Naive thymus-derived CD4-positive, alpha-beta T cell (primary cell): ENCODE results near the gene BBOX1. TPM values are rescaled to one million over a fixed set of nuclear protein-coding genes. Genes with fewer than 3 reads are reported as not detected.
"Not testable (repeated sequence)": the region's sequence is repeated elsewhere in the genome, so short reads cannot be mapped to it uniquely, and the experiment has no call there.

Experiments used
- ATAC-seq: fragments of 150-1000 bp; cut with Tn5 transposase; 2 replicates; pipeline ENCODE4 v1.10.0; 2021; ENCODE audit warnings: mild to moderate bottlenecking, moderate library complexity
- CTCF ChIA-PET: fragments of 350-600 bp; sonication (Branson Sonifier 250); formaldehyde crosslinking; loops from one replicate; lab custom pipeline; 2021; ENCODE audit warnings: antibody characterized with exemption; lab: Charles Lee
- POLR2A ChIA-PET: fragments of 350-600 bp; sonication (Branson Sonifier 250); formaldehyde crosslinking; loops from one replicate; lab custom pipeline; 2021; ENCODE audit warnings: antibody characterized with exemption, inconsistent platforms; lab: Charles Lee
- DNase-seq, 9 donors: peaks; one replicate each; pipeline versions ENCODE4 v3.0.0 to v3.0.0-alpha.2; 2020 to 2022; ENCODE audit warnings: mixed read lengths in 1 of 9
- H3K27ac ChIP-seq: one replicate; pipeline ENCODE4 v1.7.0; 2013; ENCODE audit warnings: mild to moderate bottlenecking, low read depth, low read length, moderate library complexity
- H3K27me3 ChIP-seq, 2 donors: one replicate each; pipeline ENCODE4 v1.7.0; 2013; ENCODE audit warnings: low read length in 2 of 2, mild to moderate bottlenecking in 2 of 2, moderate library complexity in 2 of 2; ENCODE audit not compliant: control insufficient read depth in 2 of 2, insufficient read depth in 2 of 2
- H3K36me3 ChIP-seq, 3 experiments: 1 replicate in 2 of 3; 2 replicates in 1 of 3; pipeline ENCODE4 v1.7.0; 2013; ENCODE audit warnings: low read length in 3 of 3, mild to moderate bottlenecking in 3 of 3, moderate library complexity in 1 of 3; ENCODE audit not compliant: insufficient read depth in 3 of 3, control insufficient read depth in 2 of 3
- H3K4me1 ChIP-seq, 2 donors: one replicate each; pipeline ENCODE4 v1.7.0; 2013; ENCODE audit warnings: low read length in 2 of 2, mild to moderate bottlenecking in 2 of 2, moderate library complexity in 1 of 2; ENCODE audit not compliant: control insufficient read depth in 2 of 2, insufficient read depth in 2 of 2
- H3K4me3 ChIP-seq: 2 replicates; pipeline ENCODE4 v1.7.0; 2013; ENCODE audit warnings: mild to moderate bottlenecking, low read length
- H3K9me3 ChIP-seq, 3 experiments: 1 replicate in 2 of 3; 2 replicates in 1 of 3; pipeline ENCODE4 v1.7.0; 2013; ENCODE audit warnings: low read length in 3 of 3; ENCODE audit not compliant: control insufficient read depth in 2 of 3
- H3K27ac Mint-ChIP-seq, 9 donors: one replicate each; pipeline ENCODE4 v1.8.0; 2020 to 2022; ENCODE audit warnings: mixed read lengths in 9 of 9, mild to moderate bottlenecking in 8 of 9, moderate library complexity in 5 of 9, inconsistent platforms in 2 of 9
- H3K27me3 Mint-ChIP-seq, 5 donors: one replicate each; pipeline ENCODE4 v1.8.0; 2021 to 2022; ENCODE audit warnings: mixed read lengths in 5 of 5, mild to moderate bottlenecking in 1 of 5
- H3K36me3 Mint-ChIP-seq, 5 donors: one replicate each; pipeline ENCODE4 v1.8.0; 2020 to 2022; ENCODE audit warnings: mixed read lengths in 5 of 5, mild to moderate bottlenecking in 3 of 5, inconsistent platforms in 1 of 5
- H3K4me1 Mint-ChIP-seq, 7 donors: one replicate each; pipeline ENCODE4 v1.8.0; 2020 to 2022; ENCODE audit warnings: mixed read lengths in 7 of 7, mild to moderate bottlenecking in 3 of 7, inconsistent platforms in 1 of 7
- H3K4me3 Mint-ChIP-seq, 10 donors: one replicate each; pipeline ENCODE4 v1.8.0; 2020 to 2022; ENCODE audit warnings: mild to moderate bottlenecking in 10 of 10, mixed read lengths in 10 of 10, moderate library complexity in 6 of 10, inconsistent platforms in 2 of 10
- H3K9me3 Mint-ChIP-seq, 11 donors: one replicate each; pipeline ENCODE4 v1.8.0; 2020 to 2022; ENCODE audit warnings: mixed read lengths in 11 of 11, mild to moderate bottlenecking in 4 of 11, inconsistent platforms in 1 of 11, moderate library complexity in 1 of 11
- intact Hi-C, 2 donors: fragments of 100-400 bp; cut with micrococcal nuclease; formaldehyde crosslinking; loops; one replicate each; pipeline ENCODE4 v1.15.1; 2023
- polyA plus RNA-seq, 2 donors: library from polyadenylated mRNA; unstranded; fragments of 300-500 nt; fragmentation: Illumina TruSeq; gene quantifications; one replicate each; pipeline ENCODE4 v1.2.3, GENCODE V29; 2021
- total RNA-seq, 6 experiments: library from RNA in 5 of 6; stranded (reverse) in 5 of 6; gene quantifications; 1 replicate in 5 of 6; 2 replicates in 1 of 6; pipeline ENCODE4 v1.2.3 and lab custom pipeline; 2021 to 2026

The BBOX1 gene
- total and polyA plus RNA-seq, 7 experiments from 2014 or later: not detected

DNA sequence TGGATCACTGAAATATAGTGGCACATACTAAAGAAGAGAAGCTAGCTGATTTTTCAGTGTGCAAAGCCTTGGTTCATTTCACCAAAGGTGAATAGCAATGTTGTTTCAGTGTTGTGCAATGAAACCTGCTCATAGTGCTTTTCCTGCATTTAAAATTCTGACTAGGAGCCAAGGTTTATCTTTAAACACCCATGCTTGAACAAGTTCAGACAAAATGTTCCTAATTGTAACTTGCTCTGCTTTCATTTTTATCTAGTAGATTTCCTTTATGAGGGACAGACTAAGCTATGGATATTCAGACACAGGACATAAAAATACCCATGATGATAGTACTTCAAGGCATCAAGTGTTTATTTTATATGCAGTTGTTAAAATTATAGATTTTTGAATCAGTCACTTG lies 47.7 kb downstream of the BBOX1 start:
- H3K4me1 Mint-ChIP-seq: no peaks in the 10 kb centered on the region

GRCh38 chr11:27089746-27090145 lies 49.1 kb downstream of the BBOX1 start:
- H3K27ac Mint-ChIP-seq: no peak overlapping the region
- H3K36me3 Mint-ChIP-seq: no peaks in the 10 kb centered on the region
- H3K4me3 ChIP-seq: no peak overlapping the region
- no peaks in the 10 kb centered on the region for H3K27me3 ChIP-seq
- intact Hi-C loops: no loop called here
- no peaks in the 10 kb centered on the region for H3K9me3 ChIP-seq
- no peaks in the 10 kb centered on the region for H3K4me1 ChIP-seq
- CTCF ChIA-PET: no interaction called here
- POLR2A ChIA-PET: no interaction called here
- H3K4me3 Mint-ChIP-seq: no peak overlapping the region
- DNase-seq: no peak
- H3K27ac ChIP-seq: no peak overlapping the region
- peaks cover 0 to 41% (median 13%) of the 10 kb centered on the region in 11 donors for H3K9me3 Mint-ChIP-seq
- peaks cover 0 to 7% (median 0%) of the 10 kb centered on the region in 5 donors for H3K27me3 Mint-ChIP-seq
- no peaks in the 10 kb centered on the region for H3K4me1 Mint-ChIP-seq
- no peak for ATAC-seq
- H3K36me3 ChIP-seq: no peaks in the 10 kb centered on the region

More for the DNA sequence above, 47.7 kb downstream of the BBOX1 start:
- Mint-ChIP-seq H3K27ac (no peak overlapping the region), H3K36me3 (no peaks in the 10 kb centered on the region), H3K9me3 (peaks cover 0 to 38% (median 13%) of the 10 kb centered on the region in 11 donors), H3K4me3 (no peak overlapping the region), H3K27me3 (peaks cover 0 to 7% (median 0%) of the 10 kb centered on the region in 5 donors)
- Histone ChIP-seq H3K4me3 (no peak overlapping the region), H3K36me3 (no peaks in the 10 kb centered on the region), H3K4me1 (no peaks in the 10 kb centered on the region), H3K27me3 (no peaks in the 10 kb centered on the region), H3K27ac (no peak overlapping the region), H3K9me3 (no peaks in the 10 kb centered on the region)
- ATAC-seq (no peak), DNase-seq (no peak)
- ChIA-PET POLR2A (no interaction called here), CTCF (no interaction called here)
- intact Hi-C loops: no loop called here

DNA sequence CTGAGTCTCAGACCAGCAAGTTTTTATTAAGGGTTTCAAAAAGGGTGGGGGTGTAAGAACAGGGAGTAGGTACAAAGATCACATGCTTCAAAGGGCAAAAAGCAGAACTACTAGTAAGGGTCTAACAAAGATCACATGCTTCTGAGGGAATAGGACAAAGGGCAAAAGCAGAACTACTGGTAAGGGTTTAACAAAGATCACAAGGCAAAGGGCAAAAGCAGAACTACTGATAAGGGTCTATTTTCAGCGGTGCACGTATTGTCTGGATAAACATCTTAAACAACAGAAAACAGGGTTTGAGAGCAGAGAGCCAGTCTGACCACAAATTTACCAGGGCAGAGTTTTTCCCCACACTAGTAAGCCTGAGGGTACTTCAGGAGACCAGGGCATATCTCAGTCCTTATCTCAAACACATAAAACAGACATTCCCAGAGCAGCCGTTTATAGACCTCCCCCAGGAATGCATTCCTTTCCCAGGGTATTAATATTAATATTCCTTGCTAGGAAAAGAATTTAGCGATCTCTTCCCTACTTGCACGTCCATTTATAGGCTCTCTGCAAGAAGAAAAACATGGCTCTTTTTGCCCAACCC lies 49.8 kb downstream of the BBOX1 start:
- intact Hi-C loops, H3K9me3 ChIP-seq, H3K4me1 ChIP-seq, DNase-seq, H3K27me3 Mint-ChIP-seq, H3K36me3 Mint-ChIP-seq, H3K27ac ChIP-seq, CTCF ChIA-PET, H3K4me3 Mint-ChIP-seq, ATAC-seq, H3K4me3 ChIP-seq, H3K27ac Mint-ChIP-seq, H3K36me3 ChIP-seq, H3K4me1 Mint-ChIP-seq, H3K27me3 ChIP-seq, POLR2A ChIA-PET: not testable (repeated sequence)
- peaks cover 0 to 39% (median 13%) of the 10 kb centered on the region in 11 donors for H3K9me3 Mint-ChIP-seq

DNA sequence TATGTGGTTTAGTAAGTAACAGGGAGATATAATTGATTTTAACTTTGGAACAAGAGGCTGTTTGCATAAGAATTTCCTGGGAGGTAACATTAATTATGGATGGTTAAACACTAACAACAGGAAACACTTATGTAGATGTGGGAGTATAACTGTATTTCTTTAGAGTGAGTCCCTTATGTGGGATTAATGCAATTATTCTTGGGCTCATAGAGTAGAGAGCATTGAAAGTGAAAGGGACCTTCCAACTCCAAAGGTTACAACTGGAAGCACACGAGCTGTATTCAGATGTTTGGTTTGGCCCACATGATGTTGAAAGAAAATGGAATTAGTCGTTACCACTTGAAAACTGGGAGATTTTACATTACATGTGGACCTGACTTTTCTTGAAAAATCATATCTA lies 53.5 kb downstream of the BBOX1 start:
- Histone ChIP-seq H3K36me3 (no peaks in the 10 kb centered on the region), H3K27me3 (no peaks in the 10 kb centered on the region), H3K4me1 (no peaks in the 10 kb centered on the region), H3K4me3 (no peak overlapping the region), H3K27ac (no peak overlapping the region), H3K9me3 (no peaks in the 10 kb centered on the region)
- ATAC-seq (no peak), DNase-seq (no peak)
- ChIA-PET CTCF (interaction anchor here (0.6 kb wide), 1 partner anchor 15 kb away, joined by 3 read pairs; no protein-coding TSS in a partner anchor), POLR2A (no interaction called here)
- intact Hi-C loops: no loop called here
- Mint-ChIP-seq H3K36me3 (no peaks in the 10 kb centered on the region), H3K4me3 (no peak overlapping the region), H3K4me1 (no peaks in the 10 kb centered on the region), H3K9me3 (peaks cover 0 to 36% (median 13%) of the 10 kb centered on the region in 11 donors), H3K27me3 (no peaks in the 10 kb centered on the region), H3K27ac (no peak overlapping the region)

DNA sequence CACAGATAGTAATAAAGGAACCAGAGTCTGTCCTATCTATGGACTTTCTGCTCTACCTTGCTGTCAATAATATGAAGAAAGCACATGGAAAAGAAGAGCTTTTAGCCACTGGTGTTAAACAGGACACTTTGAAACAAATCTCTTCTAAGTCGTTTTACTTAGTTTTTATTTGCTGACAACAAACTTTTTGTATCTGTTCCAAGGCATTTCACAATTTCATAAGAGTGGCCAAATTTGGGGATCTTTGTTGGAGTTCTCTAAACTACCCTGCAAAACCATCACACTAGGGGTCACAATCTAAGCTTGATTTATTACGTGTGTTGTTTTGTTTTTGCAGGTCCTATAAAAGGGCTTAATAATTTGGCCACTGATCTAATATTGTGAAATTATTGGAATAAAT lies 54.4 kb downstream of the BBOX1 start:
- DNase-seq (no peak), ATAC-seq (no peak)
- H3K27me3 Mint-ChIP-seq: no peaks in the 10 kb centered on the region
- H3K4me1 ChIP-seq: no peaks in the 10 kb centered on the region
- no peaks in the 10 kb centered on the region for H3K36me3 ChIP-seq
- POLR2A ChIA-PET: no interaction called here
- no peak overlapping the region for H3K4me3 Mint-ChIP-seq
- H3K9me3 Mint-ChIP-seq: peaks cover 0 to 26% (median 10%) of the 10 kb centered on the region in 11 donors
- H3K4me3 ChIP-seq: no peak overlapping the region
- H3K4me1 Mint-ChIP-seq: no peaks in the 10 kb centered on the region
- no peak overlapping the region for H3K27ac Mint-ChIP-seq
- no peaks in the 10 kb centered on the region for H3K27me3 ChIP-seq
- H3K36me3 Mint-ChIP-seq: no peaks in the 10 kb centered on the region
- intact Hi-C loops: no loop called here
- CTCF ChIA-PET: no interaction called here
- H3K9me3 ChIP-seq: no peaks in the 10 kb centered on the region
- H3K27ac ChIP-seq: no peak overlapping the region

GRCh38 chr11:27095887-27096286 lies 55.3 kb downstream of the BBOX1 start:
- no peaks in the 10 kb centered on the region for H3K4me1 Mint-ChIP-seq
- H3K27me3 Mint-ChIP-seq: no peaks in the 10 kb centered on the region
- ChIA-PET CTCF (no interaction called here), POLR2A (no interaction called here)
- H3K36me3 Mint-ChIP-seq: no peaks in the 10 kb centered on the region
- Histone ChIP-seq H3K4me3 (no peak overlapping the region), H3K9me3 (no peaks in the 10 kb centered on the region), H3K4me1 (no peaks in the 10 kb centered on the region), H3K27me3 (no peaks in the 10 kb centered on the region), H3K27ac (no peak overlapping the region), H3K36me3 (no peaks in the 10 kb centered on the region)
- H3K4me3 Mint-ChIP-seq: no peak overlapping the region
- H3K27ac Mint-ChIP-seq: no peak overlapping the region
- H3K9me3 Mint-ChIP-seq: peaks cover 0 to 19% (median 6%) of the 10 kb centered on the region in 11 donors
- ATAC-seq (no peak), DNase-seq (no peak)
- intact Hi-C loops: no loop called here

- Mint-ChIP-seq H3K27me3 (peaks cover 0 to 7% (median 2%) of the 10 kb centered on the region in 5 donors), H3K27ac (no peak overlapping the region), H3K4me3 (no peak overlapping the region), H3K4me1 (no peaks in the 10 kb centered on the region), H3K36me3 (no peaks in the 10 kb centered on the region), H3K9me3 (peaks cover 0 to 9% (median 0%) of the 10 kb centered on the region in 11 donors)
- no peak for DNase-seq
- no peak overlapping the region for H3K4me3 ChIP-seq
- no peaks in the 10 kb centered on the region for H3K36me3 ChIP-seq
- no peaks in the 10 kb centered on the region for H3K4me1 ChIP-seq
- ChIA-PET POLR2A (no interaction called here), CTCF (no interaction called here)
- H3K27me3 ChIP-seq: no peaks in the 10 kb centered on the region
- ATAC-seq: no peak
- intact Hi-C loops: no loop called here
- H3K27ac ChIP-seq: no peak overlapping the region
- no peaks in the 10 kb centered on the region for H3K9me3 ChIP-seq
Measured at GRCh38 chr11:27097551-27097950, 56.9 kb downstream of the BBOX1 start.
